D341Med (cell line): ENCODE measurements around the gene RAD51B.
"Not testable (repeated sequence)": the region's sequence is repeated elsewhere in the genome, so short reads cannot be mapped to it uniquely, and the experiment has no call there.

ENCODE experiments used
- DNase-seq: peaks from one replicate; pipeline ENCODE4 v3.0.0; 2012; ENCODE audit warnings: low spot score

RAD51B gene

GRCh38 chr14:68216079-68216478, 396.5 kb downstream of the RAD51B start:
- DNase-seq = no peak

DNA sequence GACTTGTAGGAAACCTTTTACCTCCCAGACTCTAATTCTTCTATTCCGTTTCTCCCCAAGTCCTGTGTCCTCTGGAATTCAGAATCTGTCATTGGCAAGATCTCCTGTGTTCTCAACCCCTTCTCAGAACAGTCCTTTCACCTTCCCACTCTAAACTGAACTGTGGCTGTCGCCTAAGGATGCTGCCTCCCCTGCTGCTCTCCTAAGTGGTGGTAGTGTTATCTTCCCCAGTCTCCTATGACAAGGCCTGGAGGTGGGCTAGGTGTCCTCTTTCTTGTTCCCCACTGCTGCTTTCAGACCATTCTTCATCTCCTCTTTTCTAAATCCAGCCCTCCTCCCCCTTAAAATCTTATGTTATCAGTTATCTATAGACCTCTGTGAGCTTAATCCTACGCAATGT, 397.4 kb downstream of the RAD51B start:
- no peak for DNase-seq

DNA sequence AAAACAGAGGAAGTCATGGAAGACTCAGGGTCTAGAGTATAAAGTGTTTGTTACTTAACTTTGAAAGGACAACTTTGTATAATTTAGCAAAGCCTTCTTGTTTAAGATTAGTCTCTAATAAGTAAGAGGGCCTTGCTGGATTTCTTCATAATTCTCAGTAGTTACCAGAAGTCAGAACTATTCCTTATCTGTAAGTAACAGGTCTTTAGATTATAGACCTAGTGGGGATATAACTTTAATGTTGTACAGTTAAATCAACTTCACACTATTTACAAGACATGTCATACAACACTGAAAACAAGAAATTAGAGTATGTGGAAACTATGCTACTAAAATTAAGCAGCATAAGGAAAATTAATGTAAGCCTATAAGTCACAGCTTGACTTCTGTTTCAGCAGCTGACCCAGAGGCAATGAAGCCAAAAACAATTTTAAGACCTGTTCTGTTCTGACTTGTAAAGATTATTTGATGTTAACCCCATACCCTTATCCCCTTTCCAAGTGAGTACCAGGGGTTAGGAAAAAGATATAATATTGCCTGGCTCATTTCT, 398.3 kb downstream of the RAD51B start:
- no peak for DNase-seq

DNA sequence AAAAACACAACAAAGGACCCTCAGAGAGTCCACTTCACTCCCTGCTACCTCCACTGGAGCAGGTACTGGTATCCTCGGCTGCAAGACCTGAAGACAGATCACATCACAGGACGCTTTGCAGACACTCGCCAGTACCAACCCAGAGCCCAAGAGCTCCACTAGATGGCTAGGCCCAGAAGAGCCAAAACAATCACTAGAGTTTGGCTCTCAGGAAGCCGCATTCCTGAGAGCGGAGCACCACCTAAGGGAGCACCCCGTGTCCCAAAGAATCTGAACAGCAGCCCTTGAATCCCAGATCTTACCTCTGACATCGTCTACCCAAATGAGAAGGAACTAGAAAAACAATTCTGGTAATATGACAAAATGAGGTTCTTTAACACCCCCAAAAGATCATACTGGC, 399.8 kb downstream of the RAD51B start:
- DNase-seq = no peak

DNA sequence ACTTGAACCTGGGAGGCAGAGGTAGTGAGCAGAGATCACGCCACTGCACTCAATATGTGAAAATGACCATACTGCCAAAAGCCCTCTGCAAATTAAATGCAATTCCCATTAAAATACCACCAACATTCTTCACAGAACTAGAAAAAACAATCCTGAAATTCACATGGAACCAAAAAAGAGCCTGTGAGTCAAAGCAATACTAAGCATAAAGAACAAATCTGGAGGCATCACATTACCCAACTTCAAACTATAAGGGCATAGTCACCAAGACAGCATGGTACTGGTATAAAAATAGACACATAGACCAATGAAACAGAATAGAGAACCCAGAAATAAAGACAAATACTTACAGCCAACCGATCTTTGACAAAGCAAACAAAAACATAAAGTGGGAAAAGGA, 401.5 kb downstream of the RAD51B start:
- not testable (repeated sequence) for DNase-seq

- DNase-seq = no peak
Observed at GRCh38 chr14:68222154-68222553, 402.6 kb downstream of the RAD51B start.

DNA sequence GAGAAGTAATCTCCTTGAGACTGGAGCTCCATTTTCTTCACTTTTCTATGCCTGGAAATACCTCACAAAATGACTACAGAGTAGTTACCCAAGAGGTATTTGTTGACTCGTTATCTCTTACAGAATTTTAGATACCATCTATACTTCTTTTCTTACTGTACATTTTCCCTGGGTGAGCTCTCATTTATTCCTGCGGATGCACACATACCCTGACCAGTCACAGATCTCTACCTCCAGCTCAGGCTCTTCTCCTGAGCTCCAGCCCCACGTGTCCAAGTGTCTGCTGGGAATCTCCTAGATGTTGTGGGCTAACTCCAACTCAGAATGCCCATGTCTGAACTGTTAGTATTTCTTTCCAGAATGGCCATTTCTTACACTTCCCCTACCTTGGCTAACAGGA, 403.1 kb downstream of the RAD51B start:
- DNase-seq = no peak

GRCh38 chr14:68223631-68224030, 404.1 kb downstream of the RAD51B start:
- DNase-seq = no peak

- no peak for DNase-seq
Observed at GRCh38 chr14:68225321-68225720, 405.7 kb downstream of the RAD51B start.

DNA sequence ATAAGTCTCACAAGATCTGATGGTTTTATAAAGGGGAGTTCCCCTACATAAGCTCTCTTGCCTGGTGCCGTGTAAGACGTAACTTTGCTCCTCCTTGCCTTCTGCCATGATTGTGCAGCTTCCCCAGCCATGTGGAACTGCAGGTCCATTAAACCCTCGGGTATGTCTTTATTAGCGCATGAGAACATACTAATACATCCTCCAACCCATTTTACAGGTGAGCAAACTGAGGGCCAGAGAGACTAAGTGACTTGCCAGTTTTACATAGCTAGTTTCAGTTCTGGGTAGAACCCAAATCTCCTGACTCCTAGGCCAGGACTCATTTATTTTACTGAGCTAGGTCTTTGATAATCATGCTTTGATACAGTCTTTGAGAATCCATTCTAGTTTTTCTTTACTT, 406.9 kb downstream of the RAD51B start:
- DNase-seq = no peak

- no peak for DNase-seq
Observed at GRCh38 chr14:68228656-68229055, 409.1 kb downstream of the RAD51B start.

GRCh38 chr14:68229423-68230100, 410.0 kb downstream of the RAD51B start:
- DNase-seq = no peak

GRCh38 chr14:68230202-68230949, 410.8 kb downstream of the RAD51B start:
- no peak for DNase-seq

DNA sequence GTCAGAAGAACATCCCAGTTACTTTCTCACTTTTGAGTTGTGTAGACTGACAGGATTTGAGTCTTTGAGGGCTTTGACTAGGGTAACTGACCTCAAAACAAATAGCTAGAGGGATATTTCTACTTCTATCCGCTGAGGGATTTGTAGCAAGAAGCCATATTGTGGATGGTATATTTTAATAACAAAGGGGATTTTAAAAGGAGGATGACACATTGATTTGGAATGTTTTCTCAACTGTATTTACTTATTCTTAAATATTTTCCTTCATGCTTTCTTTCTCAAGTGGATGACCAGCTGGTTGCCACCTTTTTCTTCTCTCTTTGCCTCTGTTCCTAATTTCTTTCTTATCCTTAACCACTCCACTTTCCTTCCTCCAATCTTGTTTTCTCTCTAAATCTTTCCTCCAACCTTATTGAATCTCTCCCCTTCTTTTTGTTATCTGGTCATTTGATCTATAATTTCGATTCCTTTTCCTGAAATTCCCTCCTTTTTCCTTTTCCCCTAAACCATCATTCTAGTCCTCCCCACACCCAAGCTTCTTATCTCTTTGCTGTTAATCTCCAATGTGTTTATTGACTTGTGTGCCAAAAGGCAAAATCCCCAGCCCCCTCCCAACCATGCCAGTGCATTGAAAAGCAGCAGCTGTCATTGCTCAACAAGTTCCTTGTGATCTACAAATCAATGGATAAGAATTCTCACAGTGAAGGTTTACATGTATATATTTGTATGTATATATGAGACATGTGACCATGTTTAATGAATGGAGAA, 411.6 kb downstream of the RAD51B start:
- DNase-seq = peak; percentile 28

- DNase-seq = no peak
Observed at GRCh38 chr14:68231898-68232297, 412.3 kb downstream of the RAD51B start.

GRCh38 chr14:68232300-68233055, 412.9 kb downstream of the RAD51B start:
- no peak for DNase-seq

DNA sequence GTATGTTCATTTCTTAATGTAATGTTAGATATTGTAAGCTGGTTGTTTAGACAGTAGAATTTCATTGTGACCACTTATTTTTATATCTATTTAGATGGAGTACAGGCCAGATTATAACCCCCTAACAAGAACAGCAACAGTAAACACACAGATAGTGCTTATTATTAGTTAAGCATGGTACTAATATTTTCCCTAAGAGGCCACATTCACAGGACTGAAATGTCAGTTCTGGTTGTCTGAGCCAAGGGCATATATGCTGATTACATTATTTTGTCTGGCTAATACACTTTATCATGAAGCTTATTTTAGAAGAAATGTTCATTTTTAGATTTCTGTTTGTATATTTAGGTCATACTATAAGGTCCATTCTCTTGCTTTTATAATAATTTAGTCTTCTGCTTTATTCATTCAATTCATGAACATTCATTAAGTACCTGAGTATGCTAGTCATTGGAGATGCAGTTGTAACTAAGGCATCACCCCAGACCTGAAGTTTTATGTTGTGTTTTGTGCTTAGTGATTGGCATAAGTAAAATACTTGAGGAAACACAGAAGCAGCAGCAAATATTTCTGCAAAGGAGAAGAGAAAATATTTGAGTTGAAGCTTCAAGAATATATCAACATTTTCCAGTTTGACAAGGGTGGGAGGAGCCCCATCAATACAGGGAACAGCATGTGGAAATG, 413.7 kb downstream of the RAD51B start:
- no peak for DNase-seq

GRCh38 chr14:68234101-68234905, 414.7 kb downstream of the RAD51B start:
- DNase-seq = no peak

- no peak for DNase-seq
Observed at GRCh38 chr14:68235011-68235410, 415.4 kb downstream of the RAD51B start.
